Mucosa of descending colon (tissue), 3 donors: Measurements from ENCODE around the gene PSD2. TPM values are rescaled to one million over a fixed set of nuclear protein-coding genes. Genes with fewer than 3 reads are reported as not detected.

Source experiments
- ATAC-seq: fragments of 200-7000 bp; cut with Tn5 transposase; one replicate; pipeline ENCODE4 v1.9.1; 2020; ENCODE audit warnings: mild to moderate bottlenecking, moderate library complexity
- DNase-seq, 3 donors: peaks; one replicate each; pipeline ENCODE4 v3.0.0-alpha.2; 2020
- H3K36me3 ChIP-seq: fragments of 200-600 bp; one replicate; pipeline ENCODE4 v1.8.0; 2021; ENCODE audit warnings: low read depth, mild to moderate bottlenecking
- H3K4me1 ChIP-seq: fragments of 200-600 bp; one replicate; pipeline ENCODE4 v1.8.0; 2021; ENCODE audit warnings: low read depth, mild to moderate bottlenecking
- H3K4me3 ChIP-seq: fragments of 200-600 bp; one replicate; pipeline ENCODE4 v1.8.0; 2021; ENCODE audit warnings: mild to moderate bottlenecking
- H3K9me3 ChIP-seq: fragments of 200-600 bp; one replicate; pipeline ENCODE4 v1.8.0; 2021; ENCODE audit warnings: mild to moderate bottlenecking
- intact Hi-C, 2 donors: fragments of 100-400 bp; cut with DNase I in 1 of 2; cut with micrococcal nuclease in 1 of 2; formaldehyde crosslinking; loops; one replicate each; pipeline versions ENCODE4 v1.11.0 to v1.11.1; 2022; cut with DNase I, micrococcal nuclease
- total RNA-seq, 3 donors: library from RNA; stranded (reverse); fragmentation: NEBNext Ultra II Directional in 2 of 3; extraction: Animal tissue kit (Norgen Biotek cat#: 25700) in 2 of 3; gene quantifications; one replicate each; pipeline versions ENCODE4 v1.2.1 to v1.2.4, GENCODE V29; 2021 to 2023
- TF ChIP-seq, protein P1 (sequence below): fragments of 200-600 bp; IDR thresholded peaks from one replicate; pipeline ENCODE4 v1.8.0; 2022; ENCODE audit warnings: antibody characterized with exemption, mild to moderate bottlenecking
- donor health status: DM: no; HTN: no; CAD: no; lungs with moderate emphysema.
- donor health status: DM: no; HTN: no; CAD: no.
- donor health status: DM: no; HTN: yes; CAD: no.

PSD2 gene
- total RNA-seq, 3 donors from 2014 or later, result 0.07 to 0.25 TPM; not detected in 1

GRCh38 chr5:139831624-139832023 is 36.0 kb downstream of the PSD2 start:
- no peaks in the 10 kb centered on the region for H3K9me3 ChIP-seq
- H3K36me3 ChIP-seq, result no peaks in the 10 kb centered on the region
- TF ChIP-seq, protein P1, sequence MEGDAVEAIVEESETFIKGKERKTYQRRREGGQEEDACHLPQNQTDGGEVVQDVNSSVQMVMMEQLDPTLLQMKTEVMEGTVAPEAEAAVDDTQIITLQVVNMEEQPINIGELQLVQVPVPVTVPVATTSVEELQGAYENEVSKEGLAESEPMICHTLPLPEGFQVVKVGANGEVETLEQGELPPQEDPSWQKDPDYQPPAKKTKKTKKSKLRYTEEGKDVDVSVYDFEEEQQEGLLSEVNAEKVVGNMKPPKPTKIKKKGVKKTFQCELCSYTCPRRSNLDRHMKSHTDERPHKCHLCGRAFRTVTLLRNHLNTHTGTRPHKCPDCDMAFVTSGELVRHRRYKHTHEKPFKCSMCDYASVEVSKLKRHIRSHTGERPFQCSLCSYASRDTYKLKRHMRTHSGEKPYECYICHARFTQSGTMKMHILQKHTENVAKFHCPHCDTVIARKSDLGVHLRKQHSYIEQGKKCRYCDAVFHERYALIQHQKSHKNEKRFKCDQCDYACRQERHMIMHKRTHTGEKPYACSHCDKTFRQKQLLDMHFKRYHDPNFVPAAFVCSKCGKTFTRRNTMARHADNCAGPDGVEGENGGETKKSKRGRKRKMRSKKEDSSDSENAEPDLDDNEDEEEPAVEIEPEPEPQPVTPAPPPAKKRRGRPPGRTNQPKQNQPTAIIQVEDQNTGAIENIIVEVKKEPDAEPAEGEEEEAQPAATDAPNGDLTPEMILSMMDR, result no peak
- no peaks in the 10 kb centered on the region for H3K4me1 ChIP-seq
- ATAC-seq, result no peak
- DNase-seq, result no peak
- intact Hi-C loops, result no loop called here
- no peak overlapping the region for H3K4me3 ChIP-seq

GRCh38 chr5:139833525-139833924 is 37.9 kb downstream of the PSD2 start:
- TF ChIP-seq, protein P1, result no peak
- Histone ChIP-seq H3K4me1 (no peaks in the 10 kb centered on the region), H3K9me3 (no peaks in the 10 kb centered on the region), H3K36me3 (no peaks in the 10 kb centered on the region), H3K4me3 (no peak overlapping the region)
- intact Hi-C loops, result no loop called here
- ATAC-seq (no peak), DNase-seq (no peak)

DNA sequence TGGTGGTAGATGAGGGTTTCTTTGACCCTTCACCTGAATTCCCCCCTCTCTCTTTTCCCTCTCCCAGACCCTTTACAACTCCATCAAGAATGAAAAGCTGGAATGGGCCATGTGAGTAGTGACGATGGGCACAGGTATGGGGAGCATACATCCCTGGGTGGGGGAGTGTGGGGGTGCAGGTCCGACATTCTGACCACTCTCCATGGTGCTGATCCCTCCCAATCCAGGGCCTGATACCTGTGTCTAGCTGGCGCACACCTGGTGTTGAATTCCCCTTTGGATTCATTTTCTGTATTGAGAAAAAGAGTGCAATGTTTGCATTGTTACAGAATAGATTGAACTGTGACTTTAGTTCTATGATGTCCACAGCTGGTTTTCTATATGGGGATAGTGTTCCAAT is 40.0 kb downstream of the PSD2 start:
- TF ChIP-seq, protein P1, result no peak
- Histone ChIP-seq H3K4me1 (no peaks in the 10 kb centered on the region), H3K9me3 (no peaks in the 10 kb centered on the region), H3K36me3 (no peaks in the 10 kb centered on the region), H3K4me3 (no peak overlapping the region)
- ATAC-seq (no peak), DNase-seq (no peak)
- intact Hi-C loops, result no loop called here

DNA sequence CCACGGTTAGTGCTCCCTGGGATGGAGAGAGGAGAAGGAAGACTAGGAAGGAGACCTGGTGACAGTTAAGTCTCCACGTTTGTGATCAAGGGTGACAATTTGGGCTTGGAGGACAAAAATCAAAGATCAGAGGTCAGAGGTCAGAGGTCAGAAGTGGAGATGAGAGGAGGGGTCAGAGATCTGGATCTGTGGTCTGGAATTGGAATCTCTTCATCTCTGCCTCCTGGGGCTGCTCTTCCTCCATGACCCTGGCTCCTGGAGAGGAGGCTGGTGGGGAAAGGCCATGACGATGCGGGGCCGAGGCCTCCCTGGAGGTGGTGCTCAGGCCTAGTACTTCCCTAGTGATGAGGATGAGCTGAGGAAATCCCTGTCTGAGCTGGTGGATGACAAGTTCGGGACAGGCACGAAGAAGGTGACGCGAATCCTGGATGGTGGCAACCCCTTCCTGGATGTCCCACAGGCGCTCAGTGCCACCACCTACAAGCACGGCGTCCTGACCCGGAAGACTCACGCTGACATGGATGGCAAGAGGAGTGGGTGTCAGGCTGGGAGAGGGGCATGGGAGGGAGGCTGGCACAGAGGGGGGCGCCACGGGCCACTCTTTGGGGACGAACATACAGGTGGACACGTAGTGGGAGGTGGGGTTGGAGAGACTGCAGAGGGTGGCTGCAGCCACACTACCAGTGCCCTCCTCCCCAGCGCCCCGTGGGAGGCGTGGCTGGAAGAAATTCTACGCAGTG is 41.0 kb downstream of the PSD2 start:
- DNase-seq (no peak), ATAC-seq (no peak)
- TF ChIP-seq, protein P1, result no peak
- H3K4me3 ChIP-seq, result no peak overlapping the region
- H3K9me3 ChIP-seq, result no peaks in the 10 kb centered on the region
- H3K4me1 ChIP-seq, result no peaks in the 10 kb centered on the region
- intact Hi-C loops, result no loop called here
- H3K36me3 ChIP-seq, result no peaks in the 10 kb centered on the region

- Histone ChIP-seq H3K4me3 (no peak overlapping the region), H3K4me1 (no peaks in the 10 kb centered on the region), H3K36me3 (no peaks in the 10 kb centered on the region), H3K9me3 (no peaks in the 10 kb centered on the region)
- ATAC-seq, result no peak
- TF ChIP-seq, protein P1, result no peak
- intact Hi-C loops, result no loop called here
- no peak for DNase-seq
These were observed 42.2 kb downstream of the PSD2 start for GRCh38 chr5:139837711-139838380.
